Hepatocyte (in vitro differentiated cells): ENCODE measurements around the gene SIX1.
A peak's percentile ranks its signal among the peaks of the same experiment; 100 is the strongest.

Experiments
- CTCF ChIP-seq: fragments of 200-600 bp; sonication (generic); IDR thresholded peaks from 2 replicates; pipeline ENCODE4 v1.5.1; 2016; ENCODE audit warnings: antibody characterized with exemption, mild to moderate bottlenecking; ENCODE audit not compliant: poor library complexity
- EZH2 ChIP-seq: fragments of 200-600 bp; sonication (generic); IDR thresholded peaks from 2 replicates; pipeline ENCODE4 v1.6.1; 2016; ENCODE audit warnings: antibody characterized with exemption, mild to moderate bottlenecking, borderline replicate concordance

DNA sequence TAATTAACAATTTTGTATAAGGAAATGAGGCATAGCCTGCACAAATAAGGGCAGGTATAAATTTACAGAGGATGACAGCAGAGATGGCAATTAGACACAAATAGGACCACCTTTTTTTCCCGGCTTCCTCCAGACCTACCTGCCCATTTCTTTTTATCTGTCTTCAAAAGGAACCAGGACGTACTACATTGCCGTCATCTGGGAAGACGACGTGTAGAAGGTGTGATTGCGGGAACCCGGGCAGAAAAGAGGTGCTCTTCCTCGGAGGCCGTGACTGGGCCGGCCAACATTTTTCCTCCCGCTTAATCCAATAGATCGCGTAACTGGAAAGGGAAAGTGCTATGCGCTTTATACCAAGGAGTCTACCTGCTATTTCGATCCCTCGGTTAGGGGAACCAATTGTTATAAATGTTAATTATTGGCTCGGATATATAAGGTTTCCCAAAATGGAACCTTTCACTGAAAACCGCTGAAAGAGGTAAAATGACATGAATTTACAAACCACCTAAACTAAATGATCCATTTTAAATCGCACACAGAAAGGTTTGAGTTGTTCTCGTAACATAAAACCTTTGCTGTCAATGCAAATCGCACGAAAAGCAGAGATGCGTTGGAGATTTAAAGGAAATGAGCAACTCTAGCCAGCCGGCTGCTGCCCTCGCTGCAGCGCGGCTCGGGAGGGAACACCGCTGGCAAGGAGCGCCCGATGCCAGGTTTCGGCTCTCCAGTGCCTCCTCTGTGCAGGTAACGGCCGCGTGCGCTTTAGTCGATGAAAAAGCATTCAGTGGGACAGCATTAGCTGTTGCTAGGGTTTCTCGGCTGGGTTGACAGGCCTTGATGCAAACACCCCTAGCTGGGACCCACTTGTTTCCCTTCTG is 2.8 kb upstream of the SIX1 start:
- TF ChIP-seq EZH2: peak; percentile 86
- no peak for TF ChIP-seq CTCF
